Colonic mucosa (tissue), 4 donors: ENCODE results near the gene TLR10. TPM values are rescaled to one million over a fixed set of nuclear protein-coding genes. Genes with fewer than 3 reads are reported as not detected.

ENCODE experiments used
- DNase-seq: peaks from one replicate; pipeline ENCODE4 v3.0.0-alpha.2; 2020
- H3K27ac ChIP-seq: fragments of 200-600 bp; one replicate; pipeline ENCODE4 v1.8.0; 2021
- H3K27me3 ChIP-seq: fragments of 200-600 bp; one replicate; pipeline ENCODE4 v1.8.0; 2021
- H3K36me3 ChIP-seq: fragments of 200-600 bp; one replicate; pipeline ENCODE4 v1.8.0; 2021
- H3K4me1 ChIP-seq: fragments of 200-600 bp; one replicate; pipeline ENCODE4 v1.8.0; 2021; ENCODE audit warnings: mild to moderate bottlenecking
- H3K4me3 ChIP-seq: fragments of 200-600 bp; one replicate; pipeline ENCODE4 v1.8.0; 2021
- H3K9ac ChIP-seq, 2 donors: one replicate each; pipeline ENCODE4 v1.7.0; 2013; ENCODE audit warnings: control low read depth in 2 of 2, low read depth in 2 of 2, low read length in 2 of 2
- H3K9me3 ChIP-seq: fragments of 200-600 bp; one replicate; pipeline ENCODE4 v1.8.0; 2021
- CTCF ChIP-seq: fragments of 200-600 bp; IDR thresholded peaks from one replicate; pipeline ENCODE4 v1.8.0; 2022; ENCODE audit warnings: antibody characterized with exemption, mild to moderate bottlenecking
- intact Hi-C: fragments of 100-400 bp; cut with DNase I; formaldehyde crosslinking; loops from one replicate; pipeline ENCODE4 v1.14.1; 2022
- total RNA-seq, 2 donors: library from RNA; stranded (reverse); fragmentation: NEBNext Ultra II Directional in 1 of 2; extraction: Animal tissue kit (Norgen Biotek cat#: 25700) in 1 of 2; gene quantifications; one replicate each; pipeline ENCODE4 v1.2.1, GENCODE V29; 2021
- donor health status: healthy.
- donor health status: DM: no; HTN: no; CAD: no.
- donor health status: DM: no; HTN: no; CAD: no.

The TLR10 gene
- total RNA-seq, 2 donors from 2014 or later: 0.20 to 0.24 TPM

- no peak for TF ChIP-seq CTCF
- no peaks in the 10 kb centered on the region for H3K9me3 ChIP-seq
- no peak overlapping the region for H3K9ac ChIP-seq
- intact Hi-C loops: no loop called here
- peaks cover 6% of the 10 kb centered on the region for H3K4me1 ChIP-seq
- H3K36me3 ChIP-seq: no peaks in the 10 kb centered on the region
- no peak overlapping the region for H3K27ac ChIP-seq
- no peaks in the 10 kb centered on the region for H3K27me3 ChIP-seq
- H3K4me3 ChIP-seq: no peak overlapping the region
- DNase-seq: no peak
These were observed 49.1 kb downstream of the TLR10 start for GRCh38 chr4:38733663-38734062.

GRCh38 chr4:38730830-38731646 lies 51.8 kb downstream of the TLR10 start:
- Histone ChIP-seq H3K27me3 (no peaks in the 10 kb centered on the region), H3K4me3 (no peak overlapping the region), H3K9ac (peak overlapping the region in 1 of 2 donors; percentile 16), H3K36me3 (no peaks in the 10 kb centered on the region), H3K9me3 (no peaks in the 10 kb centered on the region), H3K4me1 (peaks cover 6% of the 10 kb centered on the region), H3K27ac (peak overlapping the region; percentile 37)
- intact Hi-C loops: loop anchor here (2.0 kb wide), 3 partner anchors 412 to 670 kb away; no protein-coding TSS in a partner anchor
- DNase-seq: peak; percentile 93
- peak; percentile 94 for TF ChIP-seq CTCF

GRCh38 chr4:38730493-38730829 lies 52.3 kb downstream of the TLR10 start:
- no peaks in the 10 kb centered on the region for H3K36me3 ChIP-seq
- no peaks in the 10 kb centered on the region for H3K27me3 ChIP-seq
- intact Hi-C loops: loop anchor here (2.0 kb wide), 3 partner anchors 412 to 670 kb away; no protein-coding TSS in a partner anchor
- peak overlapping the region; percentile 37 for H3K27ac ChIP-seq
- H3K4me3 ChIP-seq: no peak overlapping the region
- no peak for DNase-seq
- H3K4me1 ChIP-seq: peaks cover 6% of the 10 kb centered on the region
- no peaks in the 10 kb centered on the region for H3K9me3 ChIP-seq
- peak overlapping the region in 1 of 2 donors; percentile 16 for H3K9ac ChIP-seq
- no peak for TF ChIP-seq CTCF

DNA sequence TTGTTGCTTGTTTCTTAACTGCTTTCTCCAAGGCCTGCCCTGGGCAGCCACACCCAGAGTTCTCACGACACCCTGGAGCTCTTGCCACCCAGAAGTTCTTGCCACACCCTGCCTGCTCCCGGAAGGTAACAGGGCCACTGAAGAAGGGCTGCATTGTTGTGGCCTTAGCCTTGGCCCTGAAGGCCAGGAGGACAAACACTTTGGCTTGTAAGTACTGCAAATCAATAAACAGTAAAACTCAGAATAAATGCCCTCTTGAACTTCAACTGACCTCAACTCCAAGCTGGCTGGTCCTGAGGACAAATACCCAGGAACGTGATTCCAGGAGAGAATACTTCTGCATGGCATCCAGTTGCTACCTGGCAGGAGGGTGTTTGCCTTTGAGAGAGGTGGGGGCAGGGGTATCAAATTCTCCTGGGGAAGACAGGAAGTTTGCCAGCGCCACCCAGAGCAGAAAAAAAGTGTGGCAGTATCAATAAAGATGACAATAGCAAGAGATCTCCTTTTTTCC lies 54.1 kb downstream of the TLR10 start:
- intact Hi-C loops: loop anchor here (5.0 kb wide), 1 partner anchor 46 kb away; no protein-coding TSS in a partner anchor
- peak overlapping the region; percentile 58 for H3K27ac ChIP-seq
- peaks cover 6% of the 10 kb centered on the region for H3K4me1 ChIP-seq
- no peak overlapping the region for H3K4me3 ChIP-seq
- no peak for TF ChIP-seq CTCF
- peak overlapping the region in 1 of 2 donors; percentile 78 for H3K9ac ChIP-seq
- no peaks in the 10 kb centered on the region for H3K36me3 ChIP-seq
- DNase-seq: peak; percentile 89
- no peaks in the 10 kb centered on the region for H3K27me3 ChIP-seq
- no peaks in the 10 kb centered on the region for H3K9me3 ChIP-seq

- no peaks in the 10 kb centered on the region for H3K36me3 ChIP-seq
- no peak overlapping the region for H3K4me3 ChIP-seq
- H3K27ac ChIP-seq: no peak overlapping the region
- TF ChIP-seq CTCF: no peak
- H3K4me1 ChIP-seq: no peaks in the 10 kb centered on the region
- H3K9ac ChIP-seq: no peak overlapping the region
- H3K27me3 ChIP-seq: no peaks in the 10 kb centered on the region
- intact Hi-C loops: no loop called here
- H3K9me3 ChIP-seq: no peaks in the 10 kb centered on the region
- no peak for DNase-seq
These were observed 58.3 kb downstream of the TLR10 start for GRCh38 chr4:38724475-38724808.
